ENCODE data around the gene GBE1.

GBE1 gene

DNA sequence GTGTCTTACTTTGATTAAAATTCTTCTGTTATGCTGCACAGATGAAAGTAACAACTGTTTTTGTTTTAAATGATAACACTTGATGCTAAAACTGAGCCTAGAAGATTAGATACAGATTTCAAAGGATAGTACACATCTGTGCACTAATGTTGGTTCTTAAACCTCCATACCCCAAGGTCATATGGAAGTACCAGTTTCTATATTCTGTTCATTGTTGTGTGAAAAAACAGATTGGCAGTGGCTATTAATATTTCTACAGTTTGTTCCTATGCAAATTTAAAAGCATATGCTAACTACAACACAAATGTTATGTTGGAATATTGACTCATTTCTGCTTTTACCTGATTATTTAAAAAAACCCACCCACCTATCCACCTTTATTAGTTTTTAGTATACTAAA, 32.0 kb upstream of the GBE1 start:
- no peak for TF ChIP-seq ZBTB7A (IDR thresholded peaks at IDR 0.05; ENCODE audit: low read depth)
- no peak for TF ChIP-seq FOXM1 (IDR thresholded peaks at IDR 0.05; ENCODE audit: borderline replicate concordance, low read depth)
- no peak for TF ChIP-seq CEBPB (IDR thresholded peaks at IDR 0.05)
- TF ChIP-seq, protein P1, sequence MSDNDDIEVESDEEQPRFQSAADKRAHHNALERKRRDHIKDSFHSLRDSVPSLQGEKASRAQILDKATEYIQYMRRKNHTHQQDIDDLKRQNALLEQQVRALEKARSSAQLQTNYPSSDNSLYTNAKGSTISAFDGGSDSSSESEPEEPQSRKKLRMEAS (IDR thresholded peaks at IDR 0.05), result no peak

DNA sequence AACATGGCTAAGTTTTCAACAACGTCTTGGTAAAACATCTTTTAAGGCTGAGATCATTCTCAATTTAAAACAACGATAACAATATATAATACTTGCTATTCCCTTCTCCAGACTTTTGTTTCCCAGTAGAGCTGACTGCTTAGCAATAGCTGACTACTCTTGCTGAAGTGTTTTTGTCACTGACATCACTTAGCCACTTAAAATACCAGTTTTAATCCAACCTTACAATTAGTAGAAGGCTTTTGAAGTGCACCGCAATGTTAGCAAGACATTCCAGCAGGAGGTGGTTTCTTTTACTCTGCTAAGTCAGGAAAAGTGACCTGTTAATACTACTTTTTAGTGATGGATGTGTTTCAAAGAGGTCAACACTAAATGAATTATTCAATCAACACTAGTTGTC, 28.7 kb upstream of the GBE1 start:
- TF ChIP-seq TCF12 (IDR thresholded peaks at IDR 0.05; ENCODE audit: low read depth) (no peak), TAF1 (IDR thresholded peaks at IDR 0.05; ENCODE audit: low read depth) (no peak), CEBPB (IDR thresholded peaks at IDR 0.05) (no peak), TEAD4 (IDR thresholded peaks at IDR 0.05) (peak; percentile 7; the same call in 1 of the 2 replicates)

DNA sequence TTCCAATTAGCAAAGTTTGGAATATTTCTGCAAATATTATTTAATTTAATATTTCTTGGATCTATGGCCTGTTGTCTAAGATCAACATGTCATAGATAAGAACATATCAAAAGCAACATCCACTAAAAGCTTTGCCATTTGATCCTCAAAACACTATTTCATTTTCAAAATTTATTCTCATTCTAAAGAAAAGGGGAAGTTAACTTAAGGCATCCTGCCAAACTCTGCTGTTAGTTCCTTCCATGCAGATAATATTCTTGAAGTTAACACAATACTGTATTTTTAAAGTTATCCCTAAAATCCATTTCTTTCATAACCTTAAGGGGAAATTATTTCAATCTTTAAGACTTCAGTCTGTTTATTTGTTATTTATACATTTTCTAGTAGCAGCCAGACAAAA, 28.2 kb upstream of the GBE1 start:
- no peak for TF ChIP-seq EP300 (IDR thresholded peaks at IDR 0.05; ENCODE audit: borderline replicate concordance)
- no peak for TF ChIP-seq EGR1 (IDR thresholded peaks at IDR 0.05)
- no peak for TF ChIP-seq YY1 (IDR thresholded peaks at IDR 0.05; ENCODE audit: low read depth)
- no peak for TF ChIP-seq FOXM1 (IDR thresholded peaks at IDR 0.05; ENCODE audit: borderline replicate concordance, low read depth)
- no peak for TF ChIP-seq NFIC (IDR thresholded peaks at IDR 0.05)
- TF ChIP-seq TEAD4 (IDR thresholded peaks at IDR 0.05), result no peak
- no peak for TF ChIP-seq CREB1 (IDR thresholded peaks at IDR 0.05; ENCODE audit: low read depth)
- TF ChIP-seq RAD21 (IDR thresholded peaks at IDR 0.05; ENCODE audit: low read depth), result no peak
- no peak for TF ChIP-seq REST (IDR thresholded peaks at IDR 0.05; ENCODE audit: low read depth)

GRCh38 chr3:81788610-81789009, 27.2 kb upstream of the GBE1 start:
- TF ChIP-seq, protein P1 (IDR thresholded peaks at IDR 0.05), result no peak
- TF ChIP-seq TCF12 (IDR thresholded peaks at IDR 0.05; ENCODE audit: low read depth), result no peak

- TF ChIP-seq CREB1 (IDR thresholded peaks at IDR 0.05; ENCODE audit: low read depth) (no peak), TCF12 (IDR thresholded peaks at IDR 0.05; ENCODE audit: low read depth) (no peak), YY1 (IDR thresholded peaks at IDR 0.05; ENCODE audit: low read depth) (no peak), EP300 (IDR thresholded peaks at IDR 0.05; ENCODE audit: borderline replicate concordance) (no peak), ZBTB7A (IDR thresholded peaks at IDR 0.05; ENCODE audit: low read depth) (no peak), REST (IDR thresholded peaks at IDR 0.05; ENCODE audit: low read depth) (no peak), EGR1 (IDR thresholded peaks at IDR 0.05) (no peak), FOXM1 (IDR thresholded peaks at IDR 0.05; ENCODE audit: borderline replicate concordance, low read depth) (no peak), CEBPB (IDR thresholded peaks at IDR 0.05) (no peak), TEAD4 (IDR thresholded peaks at IDR 0.05) (no peak), NFIC (IDR thresholded peaks at IDR 0.05) (no peak), TAF1 (IDR thresholded peaks at IDR 0.05; ENCODE audit: low read depth) (no peak)
- TF ChIP-seq, protein P2, sequence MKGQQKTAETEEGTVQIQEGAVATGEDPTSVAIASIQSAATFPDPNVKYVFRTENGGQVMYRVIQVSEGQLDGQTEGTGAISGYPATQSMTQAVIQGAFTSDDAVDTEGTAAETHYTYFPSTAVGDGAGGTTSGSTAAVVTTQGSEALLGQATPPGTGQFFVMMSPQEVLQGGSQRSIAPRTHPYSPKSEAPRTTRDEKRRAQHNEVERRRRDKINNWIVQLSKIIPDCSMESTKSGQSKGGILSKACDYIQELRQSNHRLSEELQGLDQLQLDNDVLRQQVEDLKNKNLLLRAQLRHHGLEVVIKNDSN (IDR thresholded peaks at IDR 0.05), result no peak
- TF ChIP-seq, protein P1 (IDR thresholded peaks at IDR 0.05), result no peak
Observed at GRCh38 chr3:81788044-81788443, 26.6 kb upstream of the GBE1 start.

DNA sequence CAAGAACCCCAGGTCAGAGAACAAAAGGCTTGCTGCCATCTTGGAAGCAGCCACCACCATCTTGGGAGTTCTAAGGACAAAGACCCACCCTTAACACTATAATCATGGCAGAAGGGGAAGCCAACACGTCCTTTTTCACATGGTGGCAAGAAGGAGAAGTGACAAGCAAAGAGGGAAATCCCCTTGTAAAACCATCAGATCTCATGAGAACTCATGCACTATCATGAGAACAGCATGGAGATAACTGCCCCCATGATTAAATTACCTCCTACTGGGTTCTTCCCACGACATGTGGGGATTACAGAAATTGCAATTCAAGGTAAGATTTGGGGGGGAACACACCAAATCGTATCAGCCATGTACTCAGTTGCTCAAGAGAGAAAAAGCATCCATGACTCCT, 21.1 kb upstream of the GBE1 start:
- TF ChIP-seq ZBTB7A (IDR thresholded peaks at IDR 0.05; ENCODE audit: low read depth), result no peak
- TF ChIP-seq REST (IDR thresholded peaks at IDR 0.05; ENCODE audit: low read depth), result no peak
- TF ChIP-seq NFIC (IDR thresholded peaks at IDR 0.05), result no peak
- no peak for TF ChIP-seq FOXM1 (IDR thresholded peaks at IDR 0.05; ENCODE audit: borderline replicate concordance, low read depth)
- TF ChIP-seq TEAD4 (IDR thresholded peaks at IDR 0.05), result no peak
- no peak for TF ChIP-seq CEBPB (IDR thresholded peaks at IDR 0.05)
- no peak for TF ChIP-seq YY1 (IDR thresholded peaks at IDR 0.05; ENCODE audit: low read depth)
- TF ChIP-seq RAD21 (IDR thresholded peaks at IDR 0.05; ENCODE audit: low read depth), result no peak
- TF ChIP-seq, protein P1 (IDR thresholded peaks at IDR 0.05), result no peak
- no peak for TF ChIP-seq EGR1 (IDR thresholded peaks at IDR 0.05)
- TF ChIP-seq EP300 (IDR thresholded peaks at IDR 0.05; ENCODE audit: borderline replicate concordance), result no peak
- TF ChIP-seq, protein P2 (IDR thresholded peaks at IDR 0.05), result no peak
- no peak for TF ChIP-seq TCF12 (IDR thresholded peaks at IDR 0.05; ENCODE audit: low read depth)

Data from Ishikawa (cell line).